OCI-LY1 (cell line): ENCODE measurements around the gene S100G.

Experiments
- H2AFZ ChIP-seq: fragments of 200-600 bp; sonication (generic), shearing (Covaris generic); 2 replicates; pipeline ENCODE4 v1.6.0; 2014; ENCODE audit warnings: antibody characterized with exemption, mild to moderate bottlenecking, low read length
- H3F3A ChIP-seq: fragments of 200-600 bp; sonication (generic), shearing (Covaris generic); 2 replicates; pipeline ENCODE4 v1.6.0; 2014; ENCODE audit warnings: mild to moderate bottlenecking, antibody characterized with exemption, low read length, moderate library complexity; ENCODE audit not compliant: insufficient read depth
- H3K27ac ChIP-seq: fragments of 200-600 bp; sonication (generic); 2 replicates; pipeline ENCODE4 v1.5.1; 2014; ENCODE audit warnings: low read length, mixed run types, mild to moderate bottlenecking, low read depth; ENCODE audit not compliant: poor library complexity, severe bottlenecking
- H3K27me3 ChIP-seq: fragments of 200-600 bp; sonication (generic); 2 replicates; pipeline ENCODE4 v1.6.0; 2014; ENCODE audit warnings: antibody characterized with exemption, mild to moderate bottlenecking, low read length, moderate library complexity; ENCODE audit not compliant: insufficient read depth
- H3K36me3 ChIP-seq: fragments of 200-600 bp; sonication (generic); 2 replicates; pipeline ENCODE4 v1.6.1; 2014; ENCODE audit warnings: mild to moderate bottlenecking, antibody characterized with exemption, low read length, moderate library complexity, mixed read lengths; ENCODE audit not compliant: insufficient read depth
- H3K4me1 ChIP-seq: fragments of 200-600 bp; sonication (generic); 2 replicates; pipeline ENCODE4 v1.5.1; 2014; ENCODE audit warnings: mild to moderate bottlenecking, low read length, moderate library complexity; ENCODE audit not compliant: insufficient read depth, severe bottlenecking
- H3K4me2 ChIP-seq: fragments of 200-600 bp; sonication (generic), shearing (Covaris generic); 2 replicates; pipeline ENCODE4 v1.6.1; 2014; ENCODE audit warnings: low read length
- H3K4me3 ChIP-seq: fragments of 200-600 bp; sonication (generic); 2 replicates; pipeline ENCODE4 v1.5.1; 2014; ENCODE audit warnings: low read length, low read depth, mild to moderate bottlenecking, mixed read lengths; ENCODE audit not compliant: poor library complexity, severe bottlenecking
- H3K79me2 ChIP-seq: fragments of 200-600 bp; shearing (Covaris generic); 2 replicates; pipeline ENCODE4 v1.6.1; 2016; ENCODE audit warnings: mixed run types, low read length, mixed read lengths; ENCODE audit not compliant: insufficient read depth
- H3K9ac ChIP-seq: fragments of 200-600 bp; sonication (generic), shearing (Covaris generic); 2 replicates; pipeline ENCODE4 v1.6.1; 2014; ENCODE audit warnings: mild to moderate bottlenecking, low read length, mixed read lengths
- H3K9me2 ChIP-seq: fragments of 200-600 bp; sonication (generic), shearing (Covaris generic); 2 replicates; pipeline ENCODE4 v1.6.1; 2014; ENCODE audit warnings: low read depth, mild to moderate bottlenecking, low read length, mixed read lengths
- H3K9me3 ChIP-seq: fragments of 200-600 bp; shearing (Covaris generic); 2 replicates; pipeline ENCODE4 v1.6.1; 2014; ENCODE audit warnings: low read length, mixed read lengths
- H4K20me1 ChIP-seq: fragments of 200-600 bp; sonication (generic), shearing (Covaris generic); 2 replicates; pipeline ENCODE4 v1.6.0; 2016; ENCODE audit warnings: mild to moderate bottlenecking, low read length; ENCODE audit not compliant: insufficient read depth
- CTCF ChIP-seq: fragments of 200-600 bp; sonication (generic), shearing (Covaris generic); IDR thresholded peaks from 2 replicates; pipeline ENCODE4 v1.5.1; 2017; ENCODE audit warnings: mild to moderate bottlenecking, antibody characterized with exemption, low read length, moderate library complexity, mixed read lengths
- EZH2 ChIP-seq: fragments of 200-600 bp; sonication (generic), shearing (Covaris generic); IDR thresholded peaks from 2 replicates; pipeline ENCODE4 v1.8.0; 2017; ENCODE audit warnings: borderline replicate concordance, mixed run types, mild to moderate bottlenecking, antibody characterized with exemption, low read length, moderate library complexity, mixed read lengths

S100G gene

DNA sequence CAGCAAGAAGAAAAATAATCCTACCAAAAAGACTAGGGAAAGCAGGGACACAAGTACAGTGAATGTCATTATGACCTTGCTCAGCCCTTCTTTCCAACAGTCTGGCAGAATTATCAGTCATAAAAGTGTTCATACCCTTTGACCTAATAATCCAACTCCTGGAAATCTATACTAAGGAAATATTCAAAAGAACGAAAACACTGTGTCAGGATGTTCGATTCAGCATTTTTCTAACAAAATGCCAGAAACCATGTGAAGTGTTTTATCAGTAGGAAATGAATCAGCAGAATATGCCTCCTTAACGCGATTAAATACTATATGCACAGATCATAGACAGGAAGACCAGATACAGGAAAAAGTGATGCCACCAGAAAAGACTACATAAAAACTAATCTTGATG, 16.2 kb upstream of the S100G start:
- peaks cover 19% of the 10 kb centered on the region for H3K36me3 ChIP-seq
- no peaks in the 10 kb centered on the region for H3K9me3 ChIP-seq
- H4K20me1 ChIP-seq, result no peaks in the 10 kb centered on the region
- no peak for TF ChIP-seq EZH2
- TF ChIP-seq CTCF, result no peak
- no peaks in the 10 kb centered on the region for H3F3A ChIP-seq
- no peaks in the 10 kb centered on the region for H3K4me1 ChIP-seq
- H3K79me2 ChIP-seq, result no peaks in the 10 kb centered on the region
- H3K27me3 ChIP-seq, result no peaks in the 10 kb centered on the region
- H3K4me3 ChIP-seq, result no peak overlapping the region
- H2AFZ ChIP-seq, result no peak overlapping the region
- no peak overlapping the region for H3K27ac ChIP-seq
- H3K9ac ChIP-seq, result no peak overlapping the region
- no peak overlapping the region for H3K4me2 ChIP-seq
- H3K9me2 ChIP-seq, result no peaks in the 10 kb centered on the region

DNA sequence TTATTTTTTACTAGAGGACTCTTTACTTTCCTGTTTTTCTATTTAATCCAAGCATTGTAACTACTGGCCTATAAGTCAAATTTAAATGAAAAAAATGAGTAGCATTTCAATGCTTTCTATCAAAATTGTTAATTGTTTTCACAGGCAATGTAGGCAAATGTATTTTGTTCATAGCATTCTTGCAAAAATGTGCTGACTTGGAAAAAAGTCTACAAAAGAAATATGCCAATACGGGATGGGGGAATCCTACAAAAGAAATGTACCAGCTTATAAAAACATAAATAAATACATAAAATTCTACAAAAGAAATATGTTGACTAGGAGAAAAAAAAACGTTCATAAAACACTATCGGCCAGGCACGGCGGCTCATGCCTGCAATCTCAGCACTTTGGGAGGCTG, 14.9 kb upstream of the S100G start:
- Histone ChIP-seq H3K27ac (no peak overlapping the region), H3F3A (no peaks in the 10 kb centered on the region), H3K36me3 (peaks cover 19% of the 10 kb centered on the region), H3K4me3 (no peak overlapping the region), H3K4me2 (no peak overlapping the region), H2AFZ (no peak overlapping the region), H3K27me3 (no peaks in the 10 kb centered on the region), H3K9me2 (no peaks in the 10 kb centered on the region), H3K79me2 (no peaks in the 10 kb centered on the region), H3K4me1 (no peaks in the 10 kb centered on the region), H3K9me3 (no peaks in the 10 kb centered on the region), H4K20me1 (no peaks in the 10 kb centered on the region), H3K9ac (no peak overlapping the region)
- no peak for TF ChIP-seq EZH2
- TF ChIP-seq CTCF, result no peak

- Histone ChIP-seq H3K36me3 (peaks cover 19% of the 10 kb centered on the region), H3K4me3 (no peak overlapping the region), H2AFZ (no peak overlapping the region), H3K9me3 (no peaks in the 10 kb centered on the region), H3K9ac (no peak overlapping the region), H3K27me3 (no peaks in the 10 kb centered on the region), H3K9me2 (no peaks in the 10 kb centered on the region), H3K79me2 (no peaks in the 10 kb centered on the region), H4K20me1 (no peaks in the 10 kb centered on the region), H3F3A (no peaks in the 10 kb centered on the region), H3K4me1 (no peaks in the 10 kb centered on the region), H3K4me2 (no peak overlapping the region), H3K27ac (no peak overlapping the region)
- no peak for TF ChIP-seq EZH2
- TF ChIP-seq CTCF, result no peak
These were observed 14.4 kb upstream of the S100G start for GRCh38 chrX:16635596-16635995.
